SKM-1 (cell line): ENCODE results near the gene ITGBL1.

Experiments
- DNase-seq: peaks from one replicate; lab custom pipeline; 2025; ENCODE audit not compliant: unreplicated experiment; lab: John Stamatoyannopoulos, UW

The ITGBL1 gene

GRCh38 chr13:101451641-101452040, 834 bp upstream of the ITGBL1 start:
- DNase-seq: no peak

GRCh38 chr13:101453784-101454201, 1.3 kb downstream of the ITGBL1 start:
- DNase-seq: no peak

DNA sequence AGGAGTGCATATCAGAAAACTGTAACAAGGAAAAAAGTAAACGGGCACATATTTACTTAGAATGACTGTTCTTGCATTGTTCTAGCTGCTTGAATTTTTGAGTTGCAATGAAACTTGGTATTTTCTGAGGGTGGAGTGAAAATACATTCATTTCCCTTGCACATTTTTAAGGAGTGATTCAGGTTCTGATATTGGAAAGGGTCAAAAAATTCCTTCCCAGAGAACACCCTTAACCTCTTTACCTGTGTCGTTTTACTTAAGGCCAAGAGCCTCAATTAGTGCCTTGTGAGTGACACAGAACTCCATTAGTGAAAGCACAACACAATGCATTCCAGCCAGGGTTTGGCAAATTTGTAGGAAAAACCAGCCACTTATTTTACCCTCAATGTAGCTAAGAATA, 2.3 kb downstream of the ITGBL1 start:
- DNase-seq: no peak

GRCh38 chr13:101455863-101456262, 3.4 kb downstream of the ITGBL1 start:
- DNase-seq: no peak

DNA sequence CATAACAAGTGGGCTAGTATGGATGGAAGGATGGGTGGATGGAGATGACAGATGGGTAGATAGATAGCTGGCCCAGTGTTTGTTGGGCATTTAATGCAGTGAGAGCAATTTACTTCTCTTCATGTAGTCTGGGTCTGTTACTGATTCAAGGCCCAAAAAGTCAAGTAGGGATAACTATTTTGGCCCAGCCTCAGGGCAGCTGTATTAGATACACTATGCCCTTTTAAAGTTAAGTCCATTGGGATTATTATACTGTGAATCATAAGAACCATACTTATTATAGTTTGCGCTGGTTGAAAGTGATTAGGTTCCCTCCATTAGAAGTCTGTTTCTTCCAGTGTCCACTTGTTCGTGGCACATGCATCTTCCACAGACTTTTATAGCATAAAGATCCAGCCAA, 4.7 kb downstream of the ITGBL1 start:
- no peak for DNase-seq

- no peak for DNase-seq
These were observed 13.4 kb downstream of the ITGBL1 start for GRCh38 chr13:101465877-101466276.

DNA sequence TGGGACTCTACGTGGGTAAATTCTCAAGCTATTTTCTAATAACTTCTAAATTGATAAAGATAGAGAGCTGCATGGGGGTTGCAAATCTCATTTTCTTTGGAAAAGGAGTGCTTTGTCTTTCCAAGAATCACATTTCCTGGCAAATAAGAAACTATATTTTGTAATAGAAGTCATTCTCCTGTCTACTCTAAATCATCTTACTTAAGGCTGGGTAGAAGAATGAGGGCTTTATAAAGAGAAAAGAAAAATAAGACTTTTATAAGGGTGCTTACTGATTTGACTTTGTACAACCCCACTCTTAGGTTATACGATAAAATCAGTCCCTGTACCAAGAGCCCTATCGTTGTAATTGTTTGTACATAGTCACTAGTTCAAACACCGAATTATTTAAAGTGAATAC, 14.9 kb downstream of the ITGBL1 start:
- DNase-seq: no peak

DNA sequence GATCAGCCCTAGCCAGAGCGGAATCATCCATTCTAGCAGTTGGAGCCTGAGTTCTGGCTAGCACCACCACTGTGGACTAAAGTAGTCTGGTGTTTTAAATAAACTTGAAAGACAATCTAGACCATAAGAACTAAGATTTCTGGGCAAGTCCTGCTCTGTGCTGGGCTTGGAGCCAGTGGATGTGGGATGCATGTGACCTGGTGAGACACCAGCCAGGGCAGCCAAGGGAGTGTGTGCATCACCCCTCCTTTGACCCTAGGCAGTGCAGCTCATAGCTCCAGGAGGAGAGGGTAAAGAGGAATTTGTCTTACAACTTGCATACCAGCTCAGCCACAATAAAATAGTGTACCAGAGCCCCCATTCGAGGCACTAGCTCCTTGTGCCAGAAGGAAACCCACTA, 21.0 kb downstream of the ITGBL1 start:
- no peak for DNase-seq

GRCh38 chr13:101474419-101474957, 22.0 kb downstream of the ITGBL1 start:
- DNase-seq: no peak

DNA sequence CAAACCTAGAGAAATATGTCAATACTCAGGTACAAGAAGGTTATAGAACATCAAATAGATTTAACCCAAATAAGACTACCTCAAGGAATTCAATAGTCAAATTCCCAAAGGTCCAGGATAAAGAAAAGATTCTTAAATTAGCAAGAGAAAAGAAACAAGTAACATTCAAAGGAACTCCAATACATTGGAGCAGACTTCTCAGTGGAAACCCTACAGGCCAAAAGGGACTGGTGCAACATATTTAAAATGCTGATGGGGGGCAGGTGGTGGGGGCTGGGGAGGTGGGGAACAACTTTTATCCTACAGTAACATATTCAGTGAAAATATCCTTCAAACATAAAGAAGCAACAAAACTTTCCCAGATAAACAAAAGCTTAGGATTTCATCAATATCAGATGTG, 23.1 kb downstream of the ITGBL1 start:
- no peak for DNase-seq

DNA sequence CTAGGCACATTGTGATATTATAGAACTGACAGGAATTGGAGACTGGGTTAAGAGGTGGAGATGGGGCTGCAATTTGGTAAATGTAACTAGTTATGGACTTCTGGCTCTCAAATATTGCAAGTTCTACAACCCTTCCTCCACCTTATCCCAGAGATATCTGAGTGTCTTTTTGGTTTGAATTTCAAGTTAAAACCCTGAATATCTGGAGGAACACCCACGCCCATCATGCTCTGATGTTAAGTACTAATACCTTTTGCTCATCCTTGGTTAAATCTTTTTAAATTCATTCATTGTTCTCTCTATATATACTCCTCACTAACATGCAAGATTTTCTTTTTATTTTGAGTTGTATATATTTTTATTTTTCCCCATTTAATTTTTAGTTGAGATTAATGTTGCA, 28.9 kb downstream of the ITGBL1 start:
- DNase-seq: no peak

GRCh38 chr13:101486708-101487437, 34.4 kb downstream of the ITGBL1 start:
- no peak for DNase-seq

GRCh38 chr13:101487438-101487830, 35.0 kb downstream of the ITGBL1 start:
- DNase-seq: no peak

GRCh38 chr13:101488734-101489133, 36.3 kb downstream of the ITGBL1 start:
- no peak for DNase-seq

GRCh38 chr13:101489643-101490405, 37.3 kb downstream of the ITGBL1 start:
- no peak for DNase-seq

- no peak for DNase-seq
These were observed 38.0 kb downstream of the ITGBL1 start for GRCh38 chr13:101490406-101491015.

GRCh38 chr13:101492251-101492910, 39.9 kb downstream of the ITGBL1 start:
- no peak for DNase-seq

GRCh38 chr13:101493541-101493940, 41.1 kb downstream of the ITGBL1 start:
- no peak for DNase-seq

DNA sequence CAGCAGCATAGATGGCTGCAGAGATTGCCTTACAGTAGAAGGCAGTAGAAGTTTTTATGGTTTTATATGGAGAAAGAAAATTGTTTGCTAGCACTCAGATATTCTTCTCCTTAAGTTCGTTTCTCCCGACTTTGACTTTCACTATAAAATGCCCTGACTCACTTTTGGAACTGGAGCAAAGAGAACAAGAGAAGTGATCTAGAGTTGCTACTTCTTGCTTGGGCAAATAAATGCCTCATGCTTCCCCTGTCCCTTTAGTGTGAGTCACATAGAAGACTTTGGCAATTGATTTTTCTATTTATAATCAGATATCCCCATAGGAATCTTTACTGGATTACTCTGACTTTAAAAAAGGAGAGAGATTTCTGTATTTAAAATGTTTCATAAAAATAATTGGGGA, 46.9 kb downstream of the ITGBL1 start:
- DNase-seq: no peak

GRCh38 chr13:101502618-101503017, 50.1 kb downstream of the ITGBL1 start:
- no peak for DNase-seq

DNA sequence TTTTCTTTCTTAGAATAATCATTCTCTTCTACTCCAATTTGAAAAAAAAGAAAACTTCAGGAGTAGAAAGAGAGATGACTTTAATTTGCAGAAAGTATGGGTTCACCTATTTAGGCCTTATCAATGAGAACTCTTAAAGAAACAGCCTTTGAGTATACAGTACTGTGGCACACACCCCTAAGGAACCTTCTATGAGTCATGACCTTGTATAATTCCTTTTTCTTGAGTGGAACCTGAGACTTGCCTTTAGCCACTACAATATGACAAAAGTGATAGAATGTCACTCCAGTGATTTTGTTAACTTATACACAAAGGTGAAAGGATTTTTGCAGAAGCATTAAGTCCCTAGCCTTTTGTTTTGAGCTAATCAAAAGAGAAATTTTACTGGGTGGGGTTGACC, 58.7 kb downstream of the ITGBL1 start:
- no peak for DNase-seq
